IMR-90 (cell line): ENCODE results near the gene SYT2. TPM values are rescaled to one million over a fixed set of nuclear protein-coding genes. Genes with fewer than 3 reads are reported as not detected.

ENCODE experiments used
- ATAC-seq: fragments of 200-7000 bp; cut with Tn5 transposase; 2 replicates; pipeline ENCODE4 v1.9.1; 2020; ENCODE audit warnings: low read depth, mild to moderate bottlenecking, moderate library complexity
- BruUV-seq: library from RNA; stranded (reverse); fragments of 400-500 nt; replicated peaks from 2 replicates; lab custom pipeline; 2021; lab: Mats Ljungman, UMichigan
- CTCF ChIA-PET: fragments of 300-600 bp; formaldehyde crosslinking; extraction: SDS; loops from one replicate; lab custom pipeline; 2021; ENCODE audit warnings: antibody characterized with exemption; lab: Yijun Ruan, JAX
- POLR2A ChIA-PET: fragments of 300-600 bp; sonication (Branson Sonifier 250); formaldehyde crosslinking; loops from one replicate; lab custom pipeline; 2022; ENCODE audit warnings: antibody characterized with exemption; ENCODE audit not compliant: unreplicated experiment; lab: Charles Lee
- DNase-seq: peaks from one replicate; pipeline ENCODE4 v3.0.0; 2013
- H2AFZ ChIP-seq: replicated peaks from 2 replicates; pipeline ENCODE3; 2013; ENCODE audit warnings: low read length, mild to moderate bottlenecking; ENCODE audit not compliant: poor library complexity
- H2AK5ac ChIP-seq: 2 replicates; pipeline ENCODE4 v1.6.1; 2013; ENCODE audit warnings: low read depth, low read length, inconsistent platforms
- H2AK9ac ChIP-seq: replicated peaks from 2 replicates; pipeline ENCODE3; 2013; ENCODE audit warnings: mild to moderate bottlenecking, low read depth, low read length, moderate library complexity; ENCODE audit not compliant: poor library complexity
- H2BK120ac ChIP-seq: 2 replicates; pipeline ENCODE4 v1.6.1; 2013; ENCODE audit warnings: low read depth, low read length, inconsistent platforms
- H2BK15ac ChIP-seq: 3 replicates; pipeline ENCODE4 v1.6.1; 2013; ENCODE audit warnings: low read depth, low read length, inconsistent platforms
- H2BK20ac ChIP-seq: 2 replicates; pipeline ENCODE4 v1.6.1; 2013; ENCODE audit warnings: low read depth, mild to moderate bottlenecking, inconsistent platforms, low read length, moderate library complexity
- H2BK5ac ChIP-seq: 2 replicates; pipeline ENCODE4 v1.6.1; 2013; ENCODE audit warnings: mild to moderate bottlenecking, low read depth, low read length, inconsistent platforms; ENCODE audit not compliant: poor library complexity, severe bottlenecking
- H3K14ac ChIP-seq: replicated peaks from 2 replicates; pipeline ENCODE4 v1.6.1; 2013; ENCODE audit warnings: low read depth, low read length, inconsistent platforms
- H3K18ac ChIP-seq: 2 replicates; pipeline ENCODE4 v1.6.1; 2013; ENCODE audit warnings: low read depth, low read length, control low read depth
- H3K23ac ChIP-seq: 2 replicates; pipeline ENCODE4 v1.6.1; 2013; ENCODE audit warnings: low read depth, low read length, inconsistent platforms
- H3K27ac ChIP-seq: 2 replicates; pipeline ENCODE4 v1.5.1; 2013; ENCODE audit warnings: mild to moderate bottlenecking, control low read depth, low read length; ENCODE audit not compliant: insufficient read depth
- H3K27me3 ChIP-seq: 2 replicates; pipeline ENCODE4 v1.6.1; 2013; ENCODE audit warnings: low read length; ENCODE audit not compliant: control insufficient read depth, insufficient read depth
- H3K36me3 ChIP-seq: 2 replicates; pipeline ENCODE4 v1.6.1; 2013; ENCODE audit warnings: low read length, mixed read lengths; ENCODE audit not compliant: control insufficient read depth, insufficient read depth
- H3K4ac ChIP-seq: 2 replicates; pipeline ENCODE4 v1.6.1; 2013; ENCODE audit warnings: low read depth, low read length, inconsistent platforms
- H3K4me1 ChIP-seq: 2 replicates; pipeline ENCODE4 v1.6.1; 2013; ENCODE audit warnings: low read length, mixed read lengths; ENCODE audit not compliant: control insufficient read depth, insufficient read depth
- H3K4me2 ChIP-seq: 2 replicates; pipeline ENCODE4 v1.6.1; 2013; ENCODE audit warnings: low read depth, mild to moderate bottlenecking, control low read depth, low read length, moderate library complexity
- H3K4me3 ChIP-seq: 2 replicates; pipeline ENCODE4 v1.5.1; 2013; ENCODE audit warnings: low read depth, mild to moderate bottlenecking, control low read depth, low read length, moderate library complexity; ENCODE audit not compliant: insufficient read depth
- H3K56ac ChIP-seq: 2 replicates; pipeline ENCODE4 v1.6.1; 2013; ENCODE audit warnings: low read length, inconsistent platforms; ENCODE audit not compliant: insufficient read depth; ENCODE audit errors: extremely low read depth
- H3K79me1 ChIP-seq, 2 experiments: 2 replicates each; pipeline ENCODE4 v1.6.1; 2013; ENCODE audit warnings: low read length in 2 of 2, inconsistent platforms in 1 of 2, low read depth in 1 of 2
- H3K9ac ChIP-seq: 2 replicates; pipeline ENCODE4 v1.6.1; 2013; ENCODE audit warnings: low read depth, low read length, control low read depth
- H3K9me1 ChIP-seq: 2 replicates; pipeline ENCODE4 v1.6.1; 2013; ENCODE audit warnings: low read length, inconsistent platforms; ENCODE audit not compliant: insufficient read depth
- H3K9me3 ChIP-seq: 2 replicates; pipeline ENCODE4 v1.6.1; 2013; ENCODE audit warnings: low read length; ENCODE audit not compliant: control insufficient read depth, insufficient read depth
- H4K20me1 ChIP-seq: 2 replicates; pipeline ENCODE4 v1.6.1; 2013; ENCODE audit warnings: low read length, inconsistent platforms; ENCODE audit not compliant: insufficient read depth
- H4K5ac ChIP-seq: 2 replicates; pipeline ENCODE4 v1.6.1; 2013; ENCODE audit warnings: mild to moderate bottlenecking, low read depth, low read length, control low read depth
- H4K8ac ChIP-seq, 2 experiments: 2 replicates each; pipeline ENCODE4 v1.6.1; 2013; ENCODE audit warnings: low read depth in 2 of 2, low read length in 2 of 2, control low read depth in 1 of 2, inconsistent platforms in 1 of 2
- H4K91ac ChIP-seq: 2 replicates; pipeline ENCODE4 v1.6.1; 2013; ENCODE audit warnings: low read depth, low read length, inconsistent platforms; ENCODE audit not compliant: insufficient read depth
- CEBPB ChIP-seq: IDR thresholded peaks from 2 replicates; pipeline ENCODE4 v1.6.1; 2012; ENCODE audit warnings: low read depth, low read length, improper control_type of control experiment
- FOS ChIP-seq: fragments of 150-350 bp; IDR thresholded peaks from 2 replicates; pipeline ENCODE4 v1.6.1; 2016; ENCODE audit warnings: low read depth, low read length
- NFE2L2 ChIP-seq: fragments of 150-350 bp; IDR thresholded peaks from 2 replicates; pipeline ENCODE4 v1.6.1; 2016; ENCODE audit warnings: low read depth, mild to moderate bottlenecking, low read length
- SMC3 ChIP-seq: fragments of 150-350 bp; IDR thresholded peaks from 2 replicates; pipeline ENCODE4 v1.6.1; 2016; ENCODE audit warnings: low read depth, mild to moderate bottlenecking, antibody characterized with exemption, low read length, moderate library complexity
- WGBS, 2 experiments: methylation state at CpG; one replicate each; pipeline versions ENCODE4 v1.1.5 to v1.1.7; 2013; ENCODE audit warnings: missing lambda C conversion rate in 2 of 2; ENCODE audit not compliant: insufficient read length in 1 of 2; ENCODE audit errors: extremely low coverage in 2 of 2; 5-methylcytosine and 5-hydroxymethylcytosine counted together
- dilution Hi-C: fragments of 300-500 bp; cut with HindIII; formaldehyde crosslinking; loops from one replicate; pipeline ENCODE4 v1.14.3; 2018; ENCODE audit warnings: low sequenced_read_pairs; ENCODE audit not compliant: unreplicated experiment
- in situ Hi-C: fragments of 300-500 bp; cut with MboI; formaldehyde crosslinking; loops from 3 replicates; pipeline ENCODE4 v1.14.3; 2019; ENCODE audit warnings: low sequenced_read_pairs, inconsistent platforms, mixed read lengths
- intact Hi-C: fragments of 100-400 bp; cut with micrococcal nuclease; formaldehyde crosslinking; loops from 2 replicates; pipeline ENCODE4 v1.10.0; 2022
- polyA plus RNA-seq, 3 experiments: library from polyadenylated mRNA; depleted of rRNA; stranded (reverse); fragments of >200 nt; gene quantifications; 2 replicates each; pipeline ENCODE4 v1.2.3, GENCODE V29; 2012; ENCODE audit warnings: low replicate concordance in 1 of 3
- total RNA-seq: library from RNA; depleted of rRNA; stranded (reverse); fragments of >200 nt; gene quantifications from 2 replicates; pipeline ENCODE4 v1.2.3, GENCODE V29; 2012

The SYT2 gene
- total and polyA plus RNA-seq, 2 of the 4 experiments (the other 2 are of a cell fraction), result under 0.01 TPM

DNA sequence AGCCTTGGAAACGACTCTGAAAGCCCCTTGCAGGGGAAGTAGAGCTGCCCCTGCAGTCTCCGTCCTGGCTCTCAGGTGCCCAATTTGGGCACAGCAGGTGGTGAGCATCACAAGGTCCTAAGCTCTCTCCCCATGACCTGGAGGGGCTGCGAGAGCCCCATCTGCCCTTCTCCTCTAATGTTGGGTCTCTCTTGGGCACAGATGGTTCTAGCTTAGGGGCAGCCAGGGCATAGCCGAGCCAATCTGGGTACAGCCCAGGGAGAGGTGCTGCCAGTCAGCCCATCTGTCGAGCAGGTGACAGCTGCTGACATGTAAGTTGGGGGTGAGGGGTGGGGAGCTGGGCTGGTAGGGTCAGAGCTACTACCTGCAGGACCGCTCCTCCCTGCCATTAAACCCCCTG is 50.7 kb downstream of the SYT2 start:
- H3K18ac ChIP-seq, result no peak overlapping the region
- no peak overlapping the region for H3K9ac ChIP-seq
- H3K14ac ChIP-seq, result no peak overlapping the region
- no peaks in the 10 kb centered on the region; the same call in 1 of the 2 replicates for H4K20me1 ChIP-seq
- in situ Hi-C loops, result no loop called here
- H3K27me3 ChIP-seq, result peaks cover 61% of the 10 kb centered on the region
- dilution Hi-C loops, result no loop called here
- H2BK120ac ChIP-seq, result no peak overlapping the region
- ATAC-seq (no peak), DNase-seq (no peak)
- H2BK20ac ChIP-seq, result no peak overlapping the region
- no peak overlapping the region for H4K5ac ChIP-seq
- H3K36me3 ChIP-seq, result no peaks in the 10 kb centered on the region
- H2AK9ac ChIP-seq, result no peak overlapping the region
- intact Hi-C loops, result no loop called here
- no peak overlapping the region for H3K4me3 ChIP-seq
- 30% methylated on average over 2 of the region's 6 CpGs; no CpG with 5 or more reads in 1 of the 2 experiments for WGBS, 2 experiments
- H3K4me1 ChIP-seq, result no peaks in the 10 kb centered on the region
- H4K8ac ChIP-seq, result no peak overlapping the region
- no TSS peak for BruUV-seq
- ChIA-PET POLR2A (no interaction called here), CTCF (interaction anchor here (1.3 kb wide), 1 partner anchor 27 kb away, joined by 3 read pairs; no protein-coding TSS in a partner anchor)
- H2BK15ac ChIP-seq, result no peak overlapping the region
- TF ChIP-seq CEBPB (no peak), NFE2L2 (no peak), FOS (no peak), SMC3 (no peak)
- H3K56ac ChIP-seq, result no peak overlapping the region
- no peaks in the 10 kb centered on the region for H3K9me3 ChIP-seq
- no peak overlapping the region for H2AFZ ChIP-seq
- H3K4me2 ChIP-seq, result no peak overlapping the region
- H3K27ac ChIP-seq, result no peak overlapping the region
- no peak overlapping the region for H3K23ac ChIP-seq
- no peak overlapping the region for H2BK5ac ChIP-seq
- H3K9me1 ChIP-seq, result 0 out of 2 replicates have a peak, but pooled peaks cover 2% of the 10 kb centered on the region
- H2AK5ac ChIP-seq, result no peak overlapping the region
- H4K91ac ChIP-seq, result no peak overlapping the region
- H3K79me1 ChIP-seq, result no peaks in the 10 kb centered on the region
- H3K4ac ChIP-seq, result no peak overlapping the region
